ENCODE measurements around the gene KCNMA1. TPM values are rescaled to one million over a fixed set of nuclear protein-coding genes. Genes with fewer than 3 reads are reported as not detected.

The KCNMA1 gene
- total and polyA plus RNA-seq, 2 donors (not counting 1 experiment from before 2014, with no cell fraction given) = 0.82 to 3.1 TPM

DNA sequence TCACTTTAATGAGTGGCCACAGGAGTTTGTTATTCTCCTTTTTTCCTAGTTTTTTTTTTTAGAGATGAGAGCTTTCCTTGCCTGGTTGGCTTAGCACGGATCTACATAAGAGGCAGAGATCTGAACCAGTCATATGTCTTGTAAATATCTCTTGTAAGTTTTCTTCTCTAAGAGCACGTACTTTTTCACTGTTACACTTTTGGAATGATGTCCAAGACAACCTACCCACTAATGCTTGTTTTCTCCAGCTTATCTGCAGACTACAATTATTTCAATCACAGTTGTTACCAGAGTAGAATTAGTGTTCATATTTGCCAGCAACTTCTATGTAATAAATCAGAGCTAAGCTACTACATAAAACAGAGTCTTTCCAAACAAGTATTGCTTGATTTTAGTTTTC lies 444.6 kb downstream of the KCNMA1 start:
- ChIA-PET POLR2A (no interaction called here), CTCF (no interaction called here)
- no peak for ATAC-seq (ENCODE audit: low read depth)

GRCh38 chr10:77192402-77192801 lies 445.2 kb downstream of the KCNMA1 start:
- WGBS (ENCODE audit: insufficient coverage) = no CpG with 5 or more reads among the region's 3 CpGs
- no peak for DNase-seq
- H3K9me3 ChIP-seq (ENCODE audit: control extremely low read depth in 1 of 3, control insufficient read depth in 2 of 3, insufficient read depth in 1 of 3, low read length in 2 of 3) = no peaks in the 10 kb centered on the region
- H3K79me2 ChIP-seq (ENCODE audit: control insufficient read depth, insufficient read depth, low read length) = no peaks in the 10 kb centered on the region
- POLR2A ChIA-PET = no interaction called here
- no peak overlapping the region for H2AFZ ChIP-seq (ENCODE audit: insufficient read depth, low read depth, low read length, poor library complexity, severe bottlenecking)
- H3K9me3 Mint-ChIP-seq (ENCODE audit: insufficient read depth) = peaks cover 1% of the 10 kb centered on the region
- H3K4me2 ChIP-seq (replicated peaks; ENCODE audit: low read depth, low read length, poor library complexity, severe bottlenecking) = no peak overlapping the region
- H4K20me1 ChIP-seq (ENCODE audit: control insufficient read depth, insufficient read depth, low read length, poor library complexity, severe bottlenecking) = no peaks in the 10 kb centered on the region
- H3K27me3 ChIP-seq (replicated peaks in 1 of 4; ENCODE audit: control extremely low read depth in 1 of 4, control insufficient read depth in 3 of 4, insufficient read depth in 4 of 4, low read length in 3 of 4) = peaks cover 0 to 5% (median 0%) of the 10 kb centered on the region in 4 experiments
- no peak overlapping the region for H3K27ac ChIP-seq (ENCODE audit: low read length in 2 of 2)
- no peak overlapping the region for H3K4me3 ChIP-seq (ENCODE audit: control extremely low read depth in 1 of 5, extremely low read depth in 1 of 5, insufficient read depth in 1 of 5, low read depth in 2 of 5, low read length in 4 of 5)
- peaks cover 6% of the 10 kb centered on the region for H3K27me3 Mint-ChIP-seq
- no peak overlapping the region for H3K27ac Mint-ChIP-seq
- H3K36me3 ChIP-seq (replicated peaks in 1 of 2; ENCODE audit: control extremely low read depth in 1 of 2, control insufficient read depth in 1 of 2, extremely low read depth in 1 of 2, insufficient read depth in 2 of 2, low read length in 1 of 2) = no peaks in the 10 kb centered on the region
- TF ChIP-seq CTCF (IDR thresholded peaks at IDR 0.05) = no peak
- CTCF ChIA-PET = no interaction called here
- no peak overlapping the region for H3K4me3 Mint-ChIP-seq
- no peaks in the 10 kb centered on the region for H3K4me1 ChIP-seq (ENCODE audit: control insufficient read depth in 2 of 2, insufficient read depth in 2 of 2, low read length in 2 of 2)
- no peak overlapping the region for H3K9ac ChIP-seq (ENCODE audit: low read length)
- ATAC-seq (ENCODE audit: low read depth) = no peak
- intact Hi-C loops (cut with micrococcal nuclease) = no loop called here
- H3K4me1 Mint-ChIP-seq = peaks cover under 1% of the 10 kb centered on the region

More for the DNA sequence above, 444.6 kb downstream of the KCNMA1 start:
- Mint-ChIP-seq H3K4me3 (no peak overlapping the region), H3K27ac (no peak overlapping the region), H3K9me3 (ENCODE audit: insufficient read depth) (peaks cover 2% of the 10 kb centered on the region), H3K27me3 (peaks cover 10% of the 10 kb centered on the region), H3K4me1 (peaks cover 4% of the 10 kb centered on the region)
- H3K79me2 ChIP-seq (ENCODE audit: control insufficient read depth, insufficient read depth, low read length) = no peaks in the 10 kb centered on the region
- no CpG with 5 or more reads among the region's 2 CpGs for WGBS (ENCODE audit: insufficient coverage)
- H3K9ac ChIP-seq (ENCODE audit: low read length) = no peak overlapping the region
- H3K9me3 ChIP-seq (ENCODE audit: control extremely low read depth in 1 of 3, control insufficient read depth in 2 of 3, insufficient read depth in 1 of 3, low read length in 2 of 3) = no peaks in the 10 kb centered on the region
- H3K4me3 ChIP-seq (ENCODE audit: control extremely low read depth in 1 of 5, extremely low read depth in 1 of 5, insufficient read depth in 1 of 5, low read depth in 2 of 5, low read length in 4 of 5) = no peak overlapping the region
- no peaks in the 10 kb centered on the region for H3K36me3 ChIP-seq (replicated peaks in 1 of 2; ENCODE audit: control extremely low read depth in 1 of 2, control insufficient read depth in 1 of 2, extremely low read depth in 1 of 2, insufficient read depth in 2 of 2, low read length in 1 of 2)
- no peak overlapping the region for H3K4me2 ChIP-seq (replicated peaks; ENCODE audit: low read depth, low read length, poor library complexity, severe bottlenecking)
- TF ChIP-seq CTCF (IDR thresholded peaks at IDR 0.05) (no peak), EZH2 (IDR thresholded peaks at IDR 0.05; ENCODE audit: borderline replicate concordance, insufficient read depth, low read depth, low read length, poor library complexity, severe bottlenecking) (no peak)
- peaks cover 0 to 5% (median 0%) of the 10 kb centered on the region in 4 experiments for H3K27me3 ChIP-seq (replicated peaks in 1 of 4; ENCODE audit: control extremely low read depth in 1 of 4, control insufficient read depth in 3 of 4, insufficient read depth in 4 of 4, low read length in 3 of 4)
- no peak overlapping the region for H2AFZ ChIP-seq (ENCODE audit: insufficient read depth, low read depth, low read length, poor library complexity, severe bottlenecking)
- intact Hi-C loops (cut with micrococcal nuclease) = no loop called here
- H3K27ac ChIP-seq (ENCODE audit: low read length in 2 of 2) = no peak overlapping the region
- no peaks in the 10 kb centered on the region for H3K4me1 ChIP-seq (ENCODE audit: control insufficient read depth in 2 of 2, insufficient read depth in 2 of 2, low read length in 2 of 2)
- H4K20me1 ChIP-seq (ENCODE audit: control insufficient read depth, insufficient read depth, low read length, poor library complexity, severe bottlenecking) = no peaks in the 10 kb centered on the region
- DNase-seq = no peak

All from B cell (primary cell).